ENCODE measurements around the gene TBC1D25.

The TBC1D25 gene

GRCh38 chrX:48611703-48612102 is 72.2 kb downstream of the TBC1D25 start:
- no peak for DNase-seq
